Activated naive CD8-positive, alpha-beta T cell treated with anti-CD3 and anti-CD28 coated beads, Interleukin-2, amount 50 U/mL, for 24 hours (primary cell): ENCODE measurements around the gene DCTN5.

Source experiments
- ATAC-seq: fragments of 150-1000 bp; cut with Tn5 transposase; one replicate; pipeline ENCODE4 v1.10.0; 2021
- DNase-seq: peaks from one replicate; pipeline ENCODE4 v3.0.0; 2021
- H3K27ac Mint-ChIP-seq: one replicate; pipeline ENCODE4 v1.8.0; 2021; ENCODE audit warnings: mild to moderate bottlenecking, mixed read lengths
- H3K27me3 Mint-ChIP-seq: one replicate; pipeline ENCODE4 v1.8.0; 2021; ENCODE audit warnings: mixed read lengths
- H3K36me3 Mint-ChIP-seq: one replicate; pipeline ENCODE4 v1.8.0; 2021; ENCODE audit warnings: low read depth, mixed read lengths
- H3K4me1 Mint-ChIP-seq: one replicate; pipeline ENCODE4 v1.8.0; 2021; ENCODE audit warnings: mixed read lengths
- H3K4me3 Mint-ChIP-seq: one replicate; pipeline ENCODE4 v1.8.0; 2021; ENCODE audit warnings: mild to moderate bottlenecking, moderate library complexity, mixed read lengths
- H3K9me3 Mint-ChIP-seq: one replicate; pipeline ENCODE4 v1.8.0; 2021; ENCODE audit warnings: mixed read lengths

The DCTN5 gene

GRCh38 chr16:23634461-23635036, 6.7 kb upstream of the DCTN5 start:
- Mint-ChIP-seq H3K9me3 (no peaks in the 10 kb centered on the region), H3K4me1 (peaks cover 10% of the 10 kb centered on the region), H3K27me3 (no peaks in the 10 kb centered on the region), H3K27ac (no peak overlapping the region), H3K36me3 (peaks cover 47% of the 10 kb centered on the region), H3K4me3 (no peak overlapping the region)
- ATAC-seq, result no peak
- DNase-seq, result no peak

GRCh38 chr16:23635958-23636357, 5.3 kb upstream of the DCTN5 start:
- Mint-ChIP-seq H3K4me3 (no peak overlapping the region), H3K9me3 (no peaks in the 10 kb centered on the region), H3K27ac (no peak overlapping the region), H3K27me3 (no peaks in the 10 kb centered on the region), H3K4me1 (peaks cover 19% of the 10 kb centered on the region), H3K36me3 (peaks cover 40% of the 10 kb centered on the region)
- no peak for ATAC-seq
- DNase-seq, result no peak

- H3K4me3 Mint-ChIP-seq, result peak overlapping the region; percentile 99
- peak overlapping the region; percentile 96 for H3K27ac Mint-ChIP-seq
- peaks cover 26% of the 10 kb centered on the region for H3K4me1 Mint-ChIP-seq
- DNase-seq, result no peak
- no peaks in the 10 kb centered on the region for H3K27me3 Mint-ChIP-seq
- H3K9me3 Mint-ChIP-seq, result no peaks in the 10 kb centered on the region
- peaks cover 31% of the 10 kb centered on the region for H3K36me3 Mint-ChIP-seq
- ATAC-seq, result no peak
These were observed 693 bp upstream of the DCTN5 start for GRCh38 chr16:23640615-23640930.

- Mint-ChIP-seq H3K4me1 (peaks cover 35% of the 10 kb centered on the region), H3K36me3 (peaks cover 37% of the 10 kb centered on the region), H3K4me3 (peak overlapping the region; percentile 99), H3K27ac (peak overlapping the region; percentile 96), H3K27me3 (no peaks in the 10 kb centered on the region), H3K9me3 (no peaks in the 10 kb centered on the region)
- ATAC-seq, result no peak
- DNase-seq, result no peak
These were observed 1.0 kb downstream of the DCTN5 start for GRCh38 chr16:23642246-23642774.

- Mint-ChIP-seq H3K4me1 (peaks cover 35% of the 10 kb centered on the region), H3K27ac (peak overlapping the region; percentile 23), H3K27me3 (no peaks in the 10 kb centered on the region), H3K4me3 (no peak overlapping the region), H3K36me3 (peaks cover 55% of the 10 kb centered on the region), H3K9me3 (no peaks in the 10 kb centered on the region)
- DNase-seq, result no peak
- ATAC-seq, result peak; percentile 83
These were observed 9.6 kb downstream of the DCTN5 start for GRCh38 chr16:23650674-23651416.

- DNase-seq, result no peak
- peak; percentile 73 for ATAC-seq
- Mint-ChIP-seq H3K27ac (peak overlapping the region; percentile 67), H3K4me1 (peaks cover 27% of the 10 kb centered on the region), H3K9me3 (no peaks in the 10 kb centered on the region), H3K4me3 (no peak overlapping the region), H3K27me3 (no peaks in the 10 kb centered on the region), H3K36me3 (peaks cover 45% of the 10 kb centered on the region)
These were observed 10.7 kb downstream of the DCTN5 start for GRCh38 chr16:23651943-23652468.

- ATAC-seq (no peak), DNase-seq (no peak)
- Mint-ChIP-seq H3K4me1 (peaks cover 6% of the 10 kb centered on the region), H3K27ac (no peak overlapping the region), H3K4me3 (no peak overlapping the region), H3K9me3 (no peaks in the 10 kb centered on the region), H3K36me3 (peaks cover 76% of the 10 kb centered on the region), H3K27me3 (no peaks in the 10 kb centered on the region)
These were observed 22.7 kb downstream of the DCTN5 start for GRCh38 chr16:23663918-23664317.

GRCh38 chr16:23666571-23667354, 25.5 kb downstream of the DCTN5 start:
- Mint-ChIP-seq H3K4me3 (no peak overlapping the region), H3K27me3 (no peaks in the 10 kb centered on the region), H3K36me3 (peaks cover 72% of the 10 kb centered on the region), H3K27ac (no peak overlapping the region), H3K4me1 (peaks cover 25% of the 10 kb centered on the region), H3K9me3 (no peaks in the 10 kb centered on the region)
- DNase-seq (no peak), ATAC-seq (no peak)

GRCh38 chr16:23667355-23667659, 26.0 kb downstream of the DCTN5 start:
- Mint-ChIP-seq H3K27ac (no peak overlapping the region), H3K27me3 (no peaks in the 10 kb centered on the region), H3K9me3 (no peaks in the 10 kb centered on the region), H3K4me1 (peaks cover 25% of the 10 kb centered on the region), H3K4me3 (no peak overlapping the region), H3K36me3 (peaks cover 70% of the 10 kb centered on the region)
- no peak for DNase-seq
- ATAC-seq, result no peak

GRCh38 chr16:23668225-23668624, 27.0 kb downstream of the DCTN5 start:
- DNase-seq (no peak), ATAC-seq (no peak)
- Mint-ChIP-seq H3K36me3 (peaks cover 66% of the 10 kb centered on the region), H3K4me1 (peaks cover 25% of the 10 kb centered on the region), H3K27ac (no peak overlapping the region), H3K9me3 (no peaks in the 10 kb centered on the region), H3K27me3 (no peaks in the 10 kb centered on the region), H3K4me3 (no peak overlapping the region)

- peaks cover 21% of the 10 kb centered on the region for H3K4me1 Mint-ChIP-seq
- DNase-seq, result no peak
- peaks cover 65% of the 10 kb centered on the region for H3K36me3 Mint-ChIP-seq
- no peak for ATAC-seq
- H3K4me3 Mint-ChIP-seq, result no peak overlapping the region
- no peak overlapping the region for H3K27ac Mint-ChIP-seq
- H3K27me3 Mint-ChIP-seq, result no peaks in the 10 kb centered on the region
- H3K9me3 Mint-ChIP-seq, result no peaks in the 10 kb centered on the region
These were observed 27.6 kb downstream of the DCTN5 start for GRCh38 chr16:23668873-23669272.

- DNase-seq, result peak; percentile 41
- Mint-ChIP-seq H3K36me3 (peaks cover 56% of the 10 kb centered on the region), H3K27ac (no peak overlapping the region), H3K4me3 (no peak overlapping the region), H3K9me3 (no peaks in the 10 kb centered on the region), H3K27me3 (no peaks in the 10 kb centered on the region), H3K4me1 (peaks cover 20% of the 10 kb centered on the region)
- ATAC-seq, result peak; percentile 99
These were observed 29.0 kb downstream of the DCTN5 start for GRCh38 chr16:23670137-23670776.

GRCh38 chr16:23673971-23674614, 32.8 kb downstream of the DCTN5 start:
- H3K4me3 Mint-ChIP-seq, result no peak overlapping the region
- H3K36me3 Mint-ChIP-seq, result peaks cover 27% of the 10 kb centered on the region
- no peaks in the 10 kb centered on the region for H3K9me3 Mint-ChIP-seq
- H3K4me1 Mint-ChIP-seq, result peaks cover 24% of the 10 kb centered on the region
- DNase-seq (no peak), ATAC-seq (no peak)
- H3K27me3 Mint-ChIP-seq, result no peaks in the 10 kb centered on the region
- H3K27ac Mint-ChIP-seq, result no peak overlapping the region

GRCh38 chr16:23676924-23677480, 35.7 kb downstream of the DCTN5 start:
- DNase-seq, result no peak
- peaks cover 33% of the 10 kb centered on the region for H3K36me3 Mint-ChIP-seq
- peaks cover 20% of the 10 kb centered on the region for H3K4me1 Mint-ChIP-seq
- no peak for ATAC-seq
- H3K4me3 Mint-ChIP-seq, result no peak overlapping the region
- no peak overlapping the region for H3K27ac Mint-ChIP-seq
- peaks cover 2% of the 10 kb centered on the region for H3K27me3 Mint-ChIP-seq
- H3K9me3 Mint-ChIP-seq, result no peaks in the 10 kb centered on the region
